HG02623 (cell line): ENCODE results near the gene PTRH2.

Experiments
- ATAC-seq: cut with Tn5 transposase; IDR thresholded peaks from one replicate; pipeline ENCODE4 v1.9.1; 2021; ENCODE audit warnings: moderate library complexity; ENCODE audit not compliant: unreplicated experiment

PTRH2 gene

DNA sequence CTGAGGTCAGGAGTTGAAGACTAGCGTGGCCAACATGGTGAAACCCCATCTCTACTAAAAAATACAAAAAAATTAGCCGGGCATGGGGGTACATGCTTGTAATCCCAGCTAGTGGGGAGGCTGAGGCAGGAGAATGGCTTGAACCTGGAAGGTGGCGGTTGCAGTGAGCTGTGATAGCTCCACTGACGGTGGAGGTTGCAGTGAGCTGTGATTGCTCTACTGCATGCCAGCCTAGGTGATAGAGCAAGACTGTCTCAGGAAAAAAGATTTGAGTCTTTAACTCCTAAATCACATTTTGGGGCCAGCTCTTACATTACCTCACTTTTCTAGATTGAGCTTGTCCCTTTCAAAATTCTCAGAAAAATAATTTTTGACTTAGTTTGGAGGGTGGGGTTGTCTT, 15.4 kb upstream of the PTRH2 start:
- no peak for ATAC-seq

DNA sequence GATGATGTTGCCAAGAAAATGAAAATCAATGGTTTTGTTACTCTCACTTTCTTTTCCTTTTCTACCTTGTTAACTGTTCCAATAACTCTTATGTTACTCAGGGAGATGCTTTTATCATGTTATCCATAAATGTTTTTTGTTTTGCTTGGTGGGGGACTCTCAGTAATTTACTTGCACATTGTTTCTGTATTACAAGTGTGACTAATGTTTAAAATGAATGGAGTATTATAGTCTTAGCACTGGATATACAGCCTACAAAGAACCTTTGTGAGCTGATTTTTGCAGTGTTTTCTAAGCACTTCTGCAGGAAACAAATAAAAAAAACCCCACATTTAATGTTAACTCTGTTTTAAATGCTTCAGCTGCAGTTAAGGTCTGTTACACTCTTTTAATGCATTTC, 12.3 kb upstream of the PTRH2 start:
- no peak for ATAC-seq

DNA sequence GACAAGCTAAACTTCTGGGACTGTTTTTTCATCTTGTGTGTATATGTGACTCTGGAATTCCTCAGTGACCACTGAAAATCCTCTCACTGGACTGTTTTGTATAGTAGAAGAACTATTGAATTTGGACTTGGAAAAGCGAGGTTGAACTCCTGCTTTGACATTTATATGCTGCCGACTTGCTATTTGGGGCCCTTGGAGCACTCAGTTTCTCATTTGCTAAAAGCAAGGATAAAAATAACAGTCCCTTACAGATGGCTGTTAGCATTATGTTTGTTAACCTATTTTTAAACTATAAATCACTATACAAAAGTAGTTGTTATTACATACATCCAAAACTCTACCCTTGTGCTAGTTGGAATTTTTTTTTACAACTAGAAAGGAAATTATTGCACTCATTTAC, 9.2 kb upstream of the PTRH2 start:
- no peak for ATAC-seq

DNA sequence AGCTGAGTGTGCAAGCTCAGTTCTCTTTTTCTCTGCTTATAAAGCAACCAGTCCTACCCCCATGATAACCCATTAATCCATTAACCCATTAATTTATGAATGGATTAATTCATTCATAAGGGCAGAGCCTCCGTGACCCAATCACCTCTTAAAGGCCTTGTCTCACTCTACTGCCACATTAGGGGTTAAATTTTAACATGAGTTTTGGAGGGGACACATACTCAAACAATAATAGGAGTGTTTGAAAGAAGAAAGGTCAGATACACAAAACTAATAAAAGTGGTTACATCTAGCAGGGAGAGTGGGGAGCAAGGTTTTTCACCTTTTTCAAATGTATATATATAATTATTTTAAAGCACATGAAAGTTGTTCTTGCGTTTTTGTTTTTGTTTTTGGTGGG, 7.0 kb upstream of the PTRH2 start:
- ATAC-seq = no peak

DNA sequence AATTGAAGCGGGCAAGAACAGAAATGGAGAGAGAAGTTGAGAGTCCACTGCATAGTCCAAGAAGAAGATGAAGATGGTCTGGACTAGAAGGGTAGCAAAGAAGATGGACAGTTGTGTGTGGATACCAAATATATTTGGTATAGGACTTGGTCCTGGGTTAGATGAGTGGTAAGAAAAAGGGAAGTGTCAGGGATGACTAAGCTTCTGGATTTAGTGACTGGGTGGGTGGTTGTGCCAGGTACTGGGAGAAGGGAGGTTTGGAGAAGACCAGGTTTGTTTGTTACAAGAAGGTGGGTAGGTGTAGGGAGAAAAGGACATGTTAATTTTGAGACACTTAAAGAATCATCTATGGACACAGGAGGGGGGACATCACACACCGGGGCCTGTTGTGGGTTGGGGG, 5.6 kb upstream of the PTRH2 start:
- no peak for ATAC-seq

DNA sequence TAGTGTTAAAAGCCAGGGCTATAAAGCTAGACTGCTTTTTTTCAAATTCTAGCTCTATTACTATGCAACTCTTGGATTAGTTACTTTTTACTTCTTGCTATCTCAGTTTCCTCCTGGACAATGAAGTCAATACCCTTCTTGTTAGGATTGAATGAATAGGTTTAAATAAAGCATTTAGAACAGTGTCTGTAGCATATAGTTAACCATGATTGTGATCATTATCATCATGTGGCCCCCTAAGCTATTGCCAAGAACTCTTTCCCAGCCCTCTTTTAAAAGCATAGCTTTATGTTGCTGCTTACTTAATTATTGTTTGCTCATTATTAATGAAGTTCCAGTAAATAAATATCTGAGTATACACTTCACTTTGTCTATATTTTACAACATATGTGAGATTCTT, 4.7 kb upstream of the PTRH2 start:
- ATAC-seq = no peak

DNA sequence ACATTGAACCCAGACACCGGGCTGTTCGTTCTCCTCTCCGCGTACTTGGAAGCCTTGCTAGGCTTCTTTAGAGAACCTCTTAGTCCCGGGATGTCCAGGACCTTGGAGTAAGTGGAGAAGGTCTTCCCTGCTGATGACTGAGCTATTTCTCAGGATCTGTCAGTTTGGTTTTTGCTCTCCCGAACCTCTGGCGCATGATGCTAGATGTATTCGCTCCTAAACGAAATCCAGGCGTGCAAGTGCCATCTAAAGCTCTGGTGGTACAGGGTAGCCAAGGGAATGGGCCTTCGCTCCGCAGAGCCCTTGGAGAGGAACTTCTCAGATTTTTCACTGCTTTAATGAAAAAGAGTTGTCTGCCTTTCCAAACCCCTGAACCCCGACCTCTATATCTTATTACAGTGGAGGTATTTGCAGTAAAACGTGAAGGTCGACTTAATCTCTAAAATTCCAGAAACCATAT, 771 bp upstream of the PTRH2 start:
- no peak for ATAC-seq

DNA sequence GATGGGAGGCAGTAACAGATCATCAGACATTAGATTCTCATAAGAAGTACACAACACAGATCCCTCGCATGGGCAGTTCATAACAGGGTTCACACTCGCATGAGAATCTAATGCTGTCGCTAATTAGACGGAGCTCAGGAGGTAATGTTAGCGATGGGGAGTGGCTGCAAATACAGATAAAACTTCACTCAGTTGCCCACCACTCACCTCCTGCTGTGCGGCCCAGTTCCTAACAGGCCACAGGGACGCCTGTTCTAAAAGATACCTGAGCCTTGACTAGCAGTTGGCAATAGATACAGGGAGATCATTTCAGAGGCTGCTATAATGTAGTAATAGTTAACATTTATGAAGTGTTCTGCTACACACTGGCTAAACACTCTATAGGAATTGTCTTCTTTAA, 4.9 kb downstream of the PTRH2 start:
- no peak for ATAC-seq

DNA sequence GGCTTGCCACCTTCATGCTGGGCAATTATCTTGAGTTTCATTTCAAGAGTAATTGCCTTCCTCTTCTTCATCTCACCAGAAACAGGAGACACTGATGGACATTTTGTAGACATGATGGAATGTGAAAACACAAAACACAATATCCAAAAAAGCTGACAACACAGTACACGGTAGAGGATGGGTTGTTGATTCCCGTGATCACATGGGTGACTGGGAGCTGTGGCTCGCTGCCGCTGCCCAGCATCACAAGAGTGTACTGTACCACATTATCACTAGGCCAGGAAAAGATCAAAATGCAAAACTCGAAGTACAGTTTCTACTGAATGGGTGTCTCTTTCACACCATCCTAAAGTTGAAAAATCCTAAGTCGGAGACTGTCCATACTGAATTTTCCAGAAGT, 7.4 kb downstream of the PTRH2 start:
- ATAC-seq = no peak

DNA sequence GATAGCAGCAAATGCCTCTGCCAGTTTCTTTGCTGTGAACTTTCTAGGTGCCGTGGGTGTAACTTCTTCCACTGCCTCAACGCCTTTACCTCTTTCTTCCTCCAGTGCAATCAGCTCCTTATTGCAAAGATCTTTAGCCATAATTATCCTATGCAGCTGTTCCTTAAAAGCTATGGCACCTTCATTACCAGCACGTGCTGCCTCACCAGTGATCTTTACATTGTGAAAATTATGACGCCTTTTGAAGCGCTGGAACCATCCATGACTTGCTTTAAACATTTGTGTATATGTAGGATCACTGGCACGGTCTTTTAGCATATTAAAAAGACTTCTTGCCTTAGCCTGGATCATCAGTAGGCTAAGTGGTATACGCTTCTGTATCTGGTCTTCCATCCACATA, 8.0 kb downstream of the PTRH2 start:
- ATAC-seq = no peak

DNA sequence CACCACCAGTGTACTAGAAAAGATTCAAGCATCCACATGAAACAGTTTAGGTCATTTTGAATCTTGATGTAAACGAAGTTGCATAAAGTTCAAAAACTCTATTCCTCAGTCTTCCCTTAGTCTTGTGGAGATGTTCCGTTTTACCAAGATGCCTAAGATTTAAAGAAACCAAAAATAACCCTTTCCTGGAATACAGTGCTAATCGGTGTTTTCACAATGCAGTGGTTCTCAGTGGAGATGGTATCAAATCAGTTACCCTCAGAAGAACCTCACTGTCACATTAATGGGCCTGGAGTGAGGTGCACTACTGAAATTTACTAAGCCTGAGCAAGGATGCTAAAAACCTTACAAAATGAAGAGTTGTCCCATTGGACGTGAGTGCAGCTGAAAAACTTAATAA, 9.1 kb downstream of the PTRH2 start:
- no peak for ATAC-seq

DNA sequence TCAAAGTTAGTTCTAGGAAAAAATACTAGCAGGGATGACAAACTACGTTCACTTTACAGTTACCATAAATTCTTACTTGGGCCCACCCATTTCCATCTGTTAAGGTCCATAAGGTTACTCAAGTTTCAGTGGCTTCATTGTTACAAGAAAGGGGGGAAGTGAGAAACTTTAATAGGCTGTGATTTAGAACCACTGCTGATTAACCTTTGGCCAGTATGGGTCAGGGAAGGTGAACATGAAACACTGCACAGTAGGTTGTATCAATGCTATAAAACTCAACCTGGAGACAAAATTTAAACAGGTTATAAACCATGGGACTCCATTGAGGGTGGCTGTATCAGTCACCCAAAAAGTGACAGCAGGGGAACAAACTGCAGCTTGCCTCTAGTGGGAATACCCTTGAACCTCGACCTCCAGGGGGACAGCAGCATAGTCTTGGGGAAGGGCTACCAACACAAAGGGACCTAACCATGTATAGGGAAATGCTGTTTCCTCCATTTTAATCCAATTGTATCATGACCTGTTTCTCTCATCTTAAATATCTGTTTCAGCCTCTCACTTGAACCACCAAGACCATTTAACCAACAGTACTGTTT, 10.4 kb downstream of the PTRH2 start:
- no peak for ATAC-seq

DNA sequence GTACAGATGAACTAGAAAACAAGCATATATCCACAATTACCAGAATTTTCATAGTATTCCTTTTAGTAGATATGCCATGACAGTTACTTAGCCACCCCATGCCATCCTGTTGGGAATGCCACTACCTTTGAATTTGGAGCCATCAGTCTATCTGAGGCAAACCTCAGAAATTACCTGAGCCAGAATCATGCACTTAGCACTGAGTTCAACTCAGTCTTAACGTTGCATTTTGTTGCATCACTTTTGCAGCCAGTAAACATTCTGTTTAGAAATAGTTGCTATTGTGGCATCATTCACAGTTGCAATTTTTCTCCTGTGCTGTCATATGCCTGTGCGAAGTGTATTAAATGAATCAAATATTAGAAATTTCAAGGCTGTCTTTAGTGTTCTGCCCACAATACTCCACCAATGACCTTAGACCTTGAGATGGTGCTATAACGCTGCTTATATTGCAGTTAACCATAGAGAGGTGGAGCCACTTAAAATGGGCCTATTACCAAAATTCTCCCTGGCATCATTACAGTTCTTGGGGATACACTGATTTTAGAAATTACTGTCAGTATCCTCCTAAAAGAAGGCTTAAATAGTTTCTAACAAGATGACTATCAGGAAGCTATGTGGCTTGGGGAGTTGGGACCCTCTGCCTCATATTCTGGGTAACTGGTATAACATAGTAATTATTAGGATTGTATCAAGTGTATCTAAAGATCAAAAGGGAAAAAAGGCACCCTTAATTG, 11.1 kb downstream of the PTRH2 start:
- ATAC-seq = no peak

DNA sequence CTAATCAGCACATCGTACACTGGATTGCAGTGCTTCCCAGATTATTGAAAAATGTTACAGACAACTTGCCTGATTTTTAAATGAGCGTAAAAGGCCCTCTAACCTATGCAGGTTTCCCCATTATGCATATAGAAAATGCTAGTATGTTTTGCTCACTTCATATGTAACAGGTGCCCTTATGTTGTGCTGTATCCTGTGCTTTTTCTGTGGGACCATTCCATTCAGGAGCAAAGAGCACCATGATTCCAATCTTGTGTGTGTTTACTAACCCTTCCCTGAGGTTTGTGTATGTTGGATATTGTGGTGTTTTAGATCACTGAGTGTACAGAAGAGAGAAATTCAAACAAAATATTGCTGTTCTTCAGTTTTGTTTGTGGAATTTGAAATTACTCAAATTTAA, 12.9 kb downstream of the PTRH2 start:
- no peak for ATAC-seq

DNA sequence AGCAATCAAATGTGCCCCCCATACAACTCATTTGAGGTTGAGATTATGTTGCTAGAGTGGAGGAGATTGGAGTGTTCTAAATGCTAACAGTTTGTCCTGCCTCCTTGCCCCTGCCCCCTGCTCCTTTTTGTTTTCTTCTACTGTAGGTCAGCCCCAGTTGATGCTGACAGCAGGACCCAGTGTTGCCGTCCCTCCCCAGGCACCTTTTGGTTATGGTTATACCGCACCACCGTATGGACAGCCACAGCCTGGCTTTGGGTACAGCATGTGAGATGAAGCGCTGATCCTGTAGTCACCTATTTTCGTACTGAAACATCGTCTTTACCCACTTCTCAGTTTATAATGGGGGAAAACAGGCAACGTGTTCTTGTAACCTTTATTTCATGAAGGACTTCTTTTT, 13.6 kb downstream of the PTRH2 start:
- no peak for ATAC-seq

DNA sequence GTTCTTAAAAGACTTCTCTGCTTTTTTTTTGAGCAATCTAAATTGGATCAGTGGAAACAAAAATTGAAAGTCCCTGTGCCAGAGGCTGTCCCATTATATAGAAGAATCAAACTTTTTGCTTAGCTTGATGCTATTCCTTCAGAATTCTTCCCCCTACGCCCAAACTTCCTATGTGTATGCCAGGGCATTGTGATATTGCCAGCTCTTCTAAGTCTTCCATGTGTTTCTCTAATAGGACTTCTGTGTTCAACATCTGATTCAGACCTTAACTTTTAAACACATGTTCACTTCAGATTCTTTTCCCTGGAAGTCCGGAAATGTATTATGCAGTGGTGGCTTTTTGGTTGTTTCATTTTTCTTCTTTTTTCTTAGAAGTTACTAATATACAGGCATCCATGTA, 18.7 kb downstream of the PTRH2 start:
- ATAC-seq = no peak

DNA sequence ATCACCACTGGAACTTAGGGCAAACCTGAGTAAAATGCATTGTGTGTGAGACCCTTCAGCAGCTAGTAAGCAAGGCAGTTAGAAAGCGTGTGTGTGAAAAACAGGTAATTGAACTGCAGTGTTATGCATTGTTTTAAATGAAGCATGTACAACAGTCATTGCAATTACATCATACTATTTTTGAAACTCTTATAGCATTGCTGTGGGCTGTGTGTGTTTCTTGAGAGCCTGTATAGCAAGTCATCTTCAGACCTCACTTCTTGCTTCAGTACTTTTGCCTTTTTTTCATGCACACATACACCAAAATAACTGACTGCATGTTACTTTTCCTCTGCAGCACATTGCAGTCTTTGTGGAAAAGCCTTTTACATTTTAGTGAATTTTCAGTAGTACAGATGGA, 19.2 kb downstream of the PTRH2 start:
- no peak for ATAC-seq

DNA sequence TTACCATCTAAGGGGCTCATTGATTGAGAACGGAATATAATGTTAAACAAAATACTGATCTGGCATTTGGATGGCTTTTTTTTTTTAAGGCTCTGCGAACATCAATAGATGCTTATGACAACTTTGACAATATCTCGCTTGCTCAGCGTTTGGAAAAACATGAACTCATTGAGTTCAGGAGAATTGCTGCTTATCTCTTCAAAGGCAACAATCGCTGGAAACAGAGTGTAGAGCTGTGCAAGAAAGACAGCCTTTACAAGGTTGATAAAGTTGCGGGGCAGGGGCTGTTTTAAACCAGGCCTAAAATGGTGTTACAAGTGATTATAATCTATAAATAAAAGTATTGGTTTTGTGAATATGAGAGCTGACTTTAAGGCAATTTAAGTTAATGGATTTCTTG, 22.3 kb downstream of the PTRH2 start:
- ATAC-seq = no peak

DNA sequence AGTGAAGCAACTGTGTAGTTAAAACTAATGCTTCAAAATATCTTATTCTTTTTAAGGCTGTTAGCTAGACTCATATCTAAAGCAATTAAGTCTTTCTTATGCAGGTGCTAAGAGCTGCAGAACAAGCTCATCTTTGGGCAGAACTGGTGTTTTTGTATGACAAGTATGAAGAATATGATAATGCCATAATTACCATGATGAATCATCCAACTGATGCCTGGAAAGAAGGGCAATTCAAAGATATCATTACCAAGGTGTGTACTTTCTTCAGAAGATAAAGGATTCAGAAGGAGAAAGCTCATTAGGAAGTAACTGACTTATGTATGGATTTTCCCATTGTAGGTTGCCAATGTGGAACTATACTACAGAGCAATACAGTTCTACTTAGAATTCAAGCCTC, 23.9 kb downstream of the PTRH2 start:
- ATAC-seq = no peak

DNA sequence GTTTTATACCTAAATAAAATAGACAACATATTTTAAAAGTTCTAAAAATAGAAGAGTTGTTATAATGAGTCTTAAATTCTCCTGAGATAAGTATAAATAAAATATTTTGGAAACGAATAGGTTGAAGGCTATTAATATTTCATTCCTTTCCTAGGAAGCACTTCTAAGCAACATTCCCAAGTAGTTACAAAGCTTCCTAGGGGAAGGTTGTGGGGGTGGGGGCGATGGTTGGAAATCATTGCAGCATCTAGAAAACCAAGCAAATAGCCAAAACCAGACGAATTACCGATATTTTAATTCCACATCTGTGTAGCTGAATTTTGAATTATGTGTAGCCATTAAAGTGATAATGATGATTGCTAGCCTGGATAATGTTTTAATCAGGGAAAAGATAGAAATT, 26.9 kb downstream of the PTRH2 start:
- ATAC-seq = no peak

DNA sequence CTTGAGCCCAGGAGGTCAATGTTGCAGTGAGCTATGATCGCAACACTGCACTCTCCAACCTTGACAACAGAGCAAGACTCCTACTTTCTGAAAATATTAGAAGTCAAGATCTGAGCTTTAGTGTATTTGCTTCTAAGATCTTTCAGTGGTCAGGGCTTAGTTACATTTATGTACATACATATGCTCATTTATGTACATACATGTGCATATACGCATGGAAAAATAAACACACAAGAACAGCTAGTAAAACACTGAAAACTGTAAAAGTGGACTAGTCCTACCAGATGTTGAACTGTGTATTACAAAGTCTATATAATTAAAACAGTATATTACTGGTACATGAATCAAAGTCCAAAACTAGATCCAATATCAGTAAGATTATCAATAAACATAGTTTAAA, 28.3 kb downstream of the PTRH2 start:
- no peak for ATAC-seq

DNA sequence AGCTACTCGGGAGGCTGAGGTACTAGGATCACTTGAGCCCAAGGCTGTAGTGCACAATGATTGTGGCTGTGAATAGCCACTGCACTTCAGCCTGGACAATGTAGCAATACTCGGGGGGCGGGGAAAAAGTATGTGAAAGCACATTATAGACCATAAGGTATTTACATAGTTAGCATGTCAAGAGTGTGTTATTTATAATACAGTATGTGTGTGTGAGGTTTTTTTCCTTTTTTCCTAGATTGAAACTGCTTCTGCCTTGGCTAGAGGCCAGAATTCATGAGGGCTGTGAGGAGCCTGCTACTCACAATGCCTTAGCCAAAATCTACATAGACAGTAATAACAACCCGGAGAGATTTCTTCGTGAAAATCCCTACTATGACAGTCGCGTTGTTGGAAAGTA, 30.5 kb downstream of the PTRH2 start:
- ATAC-seq = no peak

DNA sequence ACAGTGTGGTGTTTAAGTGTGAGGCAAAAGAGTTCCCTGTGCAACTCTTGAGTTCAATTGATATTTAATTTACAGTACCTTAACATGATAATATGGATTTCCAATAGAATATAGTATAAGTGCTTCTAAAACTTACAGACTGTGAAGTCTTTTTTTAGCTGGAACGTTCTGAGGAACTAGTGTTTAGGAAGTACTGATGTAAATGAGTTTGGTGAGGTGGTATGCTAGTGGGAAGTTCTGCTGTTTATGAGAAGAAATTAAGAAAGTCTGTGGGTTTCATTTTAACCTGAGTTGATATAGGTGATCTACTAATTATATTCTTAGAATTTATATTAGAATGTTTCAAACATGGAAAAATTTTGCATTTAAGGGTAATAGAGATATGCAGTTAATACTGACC, 32.0 kb downstream of the PTRH2 start:
- ATAC-seq = no peak
